Measurements from ENCODE around the gene ENPP1. TPM values are rescaled to one million over a fixed set of nuclear protein-coding genes. Genes with fewer than 3 reads are reported as not detected.

ENPP1 gene
- total RNA-seq, 1 donor from 2014 or later: 7.1 TPM

GRCh38 chr6:131765081-131765803 lies 42.6 kb upstream of the ENPP1 start:
- no peak overlapping the region for H3K9ac ChIP-seq (ENCODE audit: low read length)
- no peaks in the 10 kb centered on the region for H3K9me3 ChIP-seq (ENCODE audit: insufficient read depth, low read depth, low read length)
- no peak overlapping the region for H3K4me3 ChIP-seq (ENCODE audit: insufficient read depth, low read depth, low read length)
- no peaks in the 10 kb centered on the region for H3K27me3 ChIP-seq (ENCODE audit: insufficient read depth, low read length)
- TF ChIP-seq CTCF (IDR thresholded peaks at IDR 0.05; ENCODE audit: insufficient read depth, low read depth, low read length) (no peak), EZH2 (IDR thresholded peaks at IDR 0.05; ENCODE audit: insufficient read depth, low read length) (no peak)
- Mint-ChIP-seq H3K27me3 (ENCODE audit: low read depth, unreplicated experiment) (peaks cover 3% of the 10 kb centered on the region), H3K4me1 (ENCODE audit: low read depth, unreplicated experiment) (peaks cover 29% of the 10 kb centered on the region), H3K36me3 (ENCODE audit: low read depth, unreplicated experiment) (no peaks in the 10 kb centered on the region), H3K27ac (ENCODE audit: unreplicated experiment) (peak overlapping the region; percentile 91), H3K9me3 (ENCODE audit: unreplicated experiment) (peaks cover 2% of the 10 kb centered on the region), H3K4me3 (ENCODE audit: unreplicated experiment) (no peak overlapping the region)
- DNase-seq (ENCODE audit: low read depth) (peak; percentile 92), FAIRE-seq (peak; percentile 81)
- H3K36me3 ChIP-seq (ENCODE audit: insufficient read depth, low read length): no peaks in the 10 kb centered on the region
- H3K4me2 ChIP-seq (ENCODE audit: low read length): peak overlapping the region; percentile 41
- no peak overlapping the region for H3K27ac ChIP-seq (ENCODE audit: low read depth, low read length)
- no peaks in the 10 kb centered on the region for H4K20me1 ChIP-seq (ENCODE audit: insufficient read depth, low read length)
- H3K79me2 ChIP-seq (ENCODE audit: insufficient read depth, low read length): no peaks in the 10 kb centered on the region
- H3K4me1 ChIP-seq (ENCODE audit: insufficient read depth, low read length): peaks cover 11% of the 10 kb centered on the region
- H2AFZ ChIP-seq (ENCODE audit: low read depth, low read length): no peak overlapping the region

- H3K9me3 Mint-ChIP-seq (ENCODE audit: unreplicated experiment): peaks cover 2% of the 10 kb centered on the region
- no peaks in the 10 kb centered on the region for H3K27me3 ChIP-seq (ENCODE audit: insufficient read depth, low read length)
- H3K27ac ChIP-seq (ENCODE audit: low read depth, low read length): no peak overlapping the region
- no peak overlapping the region for H3K4me2 ChIP-seq (ENCODE audit: low read length)
- no peak overlapping the region for H3K4me3 ChIP-seq (ENCODE audit: insufficient read depth, low read depth, low read length)
- H3K36me3 ChIP-seq (ENCODE audit: insufficient read depth, low read length): no peaks in the 10 kb centered on the region
- H2AFZ ChIP-seq (ENCODE audit: low read depth, low read length): no peak overlapping the region
- TF ChIP-seq EZH2 (IDR thresholded peaks at IDR 0.05; ENCODE audit: insufficient read depth, low read length) (no peak), CTCF (IDR thresholded peaks at IDR 0.05; ENCODE audit: insufficient read depth, low read depth, low read length) (no peak)
- no peaks in the 10 kb centered on the region for H4K20me1 ChIP-seq (ENCODE audit: insufficient read depth, low read length)
- H3K9me3 ChIP-seq (ENCODE audit: insufficient read depth, low read depth, low read length): no peaks in the 10 kb centered on the region
- H3K4me3 Mint-ChIP-seq (ENCODE audit: unreplicated experiment): no peak overlapping the region
- no peaks in the 10 kb centered on the region for H3K79me2 ChIP-seq (ENCODE audit: insufficient read depth, low read length)
- no peaks in the 10 kb centered on the region for H3K36me3 Mint-ChIP-seq (ENCODE audit: low read depth, unreplicated experiment)
- H3K4me1 Mint-ChIP-seq (ENCODE audit: low read depth, unreplicated experiment): peaks cover 29% of the 10 kb centered on the region
- H3K27me3 Mint-ChIP-seq (ENCODE audit: low read depth, unreplicated experiment): peaks cover 3% of the 10 kb centered on the region
- peak overlapping the region; percentile 91 for H3K27ac Mint-ChIP-seq (ENCODE audit: unreplicated experiment)
- DNase-seq (ENCODE audit: low read depth) (no peak), FAIRE-seq (no peak)
- H3K9ac ChIP-seq (ENCODE audit: low read length): no peak overlapping the region
- H3K4me1 ChIP-seq (ENCODE audit: insufficient read depth, low read length): peaks cover 9% of the 10 kb centered on the region
Measured at GRCh38 chr6:131765804-131766135, 42.0 kb upstream of the ENPP1 start.

GRCh38 chr6:131766631-131767030 lies 41.2 kb upstream of the ENPP1 start:
- H3K4me3 Mint-ChIP-seq (ENCODE audit: unreplicated experiment): no peak overlapping the region
- TF ChIP-seq EZH2 (IDR thresholded peaks at IDR 0.05; ENCODE audit: insufficient read depth, low read length) (no peak), CTCF (IDR thresholded peaks at IDR 0.05; ENCODE audit: insufficient read depth, low read depth, low read length) (no peak)
- Histone ChIP-seq H3K4me2 (ENCODE audit: low read length) (no peak overlapping the region), H3K4me1 (ENCODE audit: insufficient read depth, low read length) (peaks cover 9% of the 10 kb centered on the region), H3K9me3 (ENCODE audit: insufficient read depth, low read depth, low read length) (no peaks in the 10 kb centered on the region), H3K27me3 (ENCODE audit: insufficient read depth, low read length) (no peaks in the 10 kb centered on the region), H3K27ac (ENCODE audit: low read depth, low read length) (no peak overlapping the region), H3K36me3 (ENCODE audit: insufficient read depth, low read length) (no peaks in the 10 kb centered on the region), H3K9ac (ENCODE audit: low read length) (no peak overlapping the region), H2AFZ (ENCODE audit: low read depth, low read length) (no peak overlapping the region), H4K20me1 (ENCODE audit: insufficient read depth, low read length) (no peaks in the 10 kb centered on the region), H3K4me3 (ENCODE audit: insufficient read depth, low read depth, low read length) (no peak overlapping the region), H3K79me2 (ENCODE audit: insufficient read depth, low read length) (no peaks in the 10 kb centered on the region)
- no peak for FAIRE-seq
- no peaks in the 10 kb centered on the region for H3K36me3 Mint-ChIP-seq (ENCODE audit: low read depth, unreplicated experiment)
- H3K4me1 Mint-ChIP-seq (ENCODE audit: low read depth, unreplicated experiment): peaks cover 29% of the 10 kb centered on the region
- H3K9me3 Mint-ChIP-seq (ENCODE audit: unreplicated experiment): peaks cover 2% of the 10 kb centered on the region
- peaks cover 3% of the 10 kb centered on the region for H3K27me3 Mint-ChIP-seq (ENCODE audit: low read depth, unreplicated experiment)
- no peak for DNase-seq (ENCODE audit: low read depth)
- H3K27ac Mint-ChIP-seq (ENCODE audit: unreplicated experiment): no peak overlapping the region
